OCI-LY3 (cell line): Measurements from ENCODE around the gene TPCN2.
"Not testable (repeated sequence)": the region's sequence is repeated elsewhere in the genome, so short reads cannot be mapped to it uniquely, and the experiment has no call there.

ENCODE experiments used
- H2AFZ ChIP-seq: fragments of 200-600, 300-600 bp; shearing (Covaris generic); 2 replicates; pipeline ENCODE4 v1.6.0; 2014; ENCODE audit warnings: antibody characterized with exemption, low read depth, low read length
- H3K27ac ChIP-seq: fragments of 200-600, 300-600 bp; sonication (generic); 2 replicates; pipeline ENCODE4 v1.5.1; 2014; ENCODE audit warnings: mild to moderate bottlenecking, low read length, moderate library complexity, mixed read lengths
- H3K27me3 ChIP-seq: fragments of 200-600, 300-600 bp; sonication (generic); 2 replicates; pipeline ENCODE4 v1.6.1; 2014; ENCODE audit warnings: low read depth, low read length, mixed read lengths
- H3K36me3 ChIP-seq: fragments of 200-600, 300-600 bp; sonication (generic); replicated peaks from 2 replicates; pipeline ENCODE3; 2014; ENCODE audit warnings: low read depth, low read length, mixed read lengths
- H3K4me1 ChIP-seq: fragments of 300-600, 200-600 bp; sonication (generic); 2 replicates; pipeline ENCODE4 v1.6.1; 2014; ENCODE audit warnings: low read length, mixed read lengths
- H3K4me2 ChIP-seq: fragments of 200-600, 300-600 bp; sonication (generic); 2 replicates; pipeline ENCODE4 v1.6.1; 2014; ENCODE audit warnings: low read length, mixed read lengths
- H3K4me3 ChIP-seq: fragments of 300-600, 200-600 bp; sonication (generic); 2 replicates; pipeline ENCODE4 v1.5.1; 2014; ENCODE audit warnings: antibody characterized with exemption, mild to moderate bottlenecking, low read length, moderate library complexity
- H3K79me2 ChIP-seq: fragments of 300-600, 200-600 bp; shearing (Covaris generic); 2 replicates; pipeline ENCODE4 v1.6.1; 2014; ENCODE audit warnings: mild to moderate bottlenecking, low read length, mixed read lengths
- H3K9ac ChIP-seq: fragments of 300-600, 200-600 bp; shearing (Covaris generic); 2 replicates; pipeline ENCODE4 v1.6.0; 2014; ENCODE audit warnings: mild to moderate bottlenecking, low read length, moderate library complexity
- H3K9me3 ChIP-seq: fragments of 200-600, 300-600 bp; shearing (Covaris generic); 2 replicates; pipeline ENCODE4 v1.6.1; 2014; ENCODE audit warnings: low read length, mixed read lengths; ENCODE audit not compliant: insufficient read depth
- H4K20me1 ChIP-seq: fragments of 200-600, 300-600 bp; sonication (generic); 2 replicates; pipeline ENCODE4 v1.6.1; 2016; ENCODE audit warnings: low read length, mixed read lengths; ENCODE audit not compliant: insufficient read depth
- CTCF ChIP-seq: fragments of 200-600, 300-600 bp; sonication (generic); IDR thresholded peaks from 2 replicates; pipeline ENCODE4 v1.5.1; 2014; ENCODE audit warnings: antibody characterized with exemption, low read length, low read depth
- EZH2phosphoT487 ChIP-seq: fragments of 200-600 bp; shearing (Covaris generic); IDR thresholded peaks from 2 replicates; pipeline ENCODE4 v1.6.1; 2018; ENCODE audit warnings: antibody characterized with exemption, mixed run types, low read depth

TPCN2 gene

GRCh38 chr11:69075421-69076128 is 26.8 kb downstream of the TPCN2 start:
- H3K9ac ChIP-seq, result no peak overlapping the region
- no peak overlapping the region for H2AFZ ChIP-seq
- H3K36me3 ChIP-seq, result peaks cover 8% of the 10 kb centered on the region
- no peak overlapping the region for H3K4me2 ChIP-seq
- H3K27ac ChIP-seq, result no peak overlapping the region
- H3K4me1 ChIP-seq, result no peaks in the 10 kb centered on the region
- no peaks in the 10 kb centered on the region for H3K9me3 ChIP-seq
- H3K79me2 ChIP-seq, result no peaks in the 10 kb centered on the region
- peaks cover 15% of the 10 kb centered on the region; the same call in 1 of the 2 replicates for H4K20me1 ChIP-seq
- H3K4me3 ChIP-seq, result no peak overlapping the region
- no peak for TF ChIP-seq EZH2phosphoT487
- TF ChIP-seq CTCF, result no peak
- H3K27me3 ChIP-seq, result no peaks in the 10 kb centered on the region

DNA sequence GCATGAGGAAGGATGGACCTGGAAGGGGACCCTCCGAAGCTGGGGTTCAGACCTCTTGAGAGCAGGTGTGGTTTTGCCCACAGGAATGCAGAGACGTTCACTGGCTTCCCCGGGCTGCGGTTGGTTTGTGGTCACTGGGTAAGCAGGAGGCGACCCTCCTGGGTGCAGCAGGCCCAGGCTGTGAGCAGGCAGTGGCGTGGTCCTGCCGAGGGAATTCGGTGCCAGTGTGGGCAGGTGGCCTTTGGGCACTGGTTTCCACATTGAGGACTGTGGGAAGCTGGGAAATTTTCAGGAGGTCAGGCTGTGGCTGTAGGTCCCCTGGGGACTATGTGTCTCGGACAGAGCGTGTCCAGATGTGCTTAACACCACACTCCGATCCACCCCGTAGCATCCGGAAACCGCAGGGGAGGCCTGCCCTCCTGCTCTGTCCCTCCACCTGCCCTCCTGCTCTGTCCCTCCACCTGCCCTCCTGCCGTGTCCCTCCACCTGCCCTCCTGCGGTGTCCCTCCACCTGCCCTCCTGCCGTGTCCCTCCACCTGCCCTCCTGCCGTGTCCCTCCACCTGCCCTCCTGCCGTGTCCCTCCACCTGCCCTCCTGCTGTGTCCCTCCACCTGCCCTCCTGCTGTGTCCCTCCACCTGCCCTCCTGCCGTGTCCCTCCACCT is 27.5 kb downstream of the TPCN2 start:
- no peak overlapping the region for H3K4me3 ChIP-seq
- no peaks in the 10 kb centered on the region for H3K4me1 ChIP-seq
- peaks cover 8% of the 10 kb centered on the region for H3K36me3 ChIP-seq
- no peaks in the 10 kb centered on the region for H3K9me3 ChIP-seq
- TF ChIP-seq CTCF (no peak), EZH2phosphoT487 (no peak)
- H2AFZ ChIP-seq, result no peak overlapping the region
- H3K27me3 ChIP-seq, result no peaks in the 10 kb centered on the region
- no peaks in the 10 kb centered on the region for H3K79me2 ChIP-seq
- H3K4me2 ChIP-seq, result no peak overlapping the region
- no peak overlapping the region for H3K9ac ChIP-seq
- peaks cover 15% of the 10 kb centered on the region; the same call in 1 of the 2 replicates for H4K20me1 ChIP-seq
- H3K27ac ChIP-seq, result no peak overlapping the region

- not testable (repeated sequence) for H3K9ac ChIP-seq, H3K36me3 ChIP-seq
Observed at GRCh38 chr11:69076977-69077376, 28.2 kb downstream of the TPCN2 start.

GRCh38 chr11:69078508-69078907 is 29.8 kb downstream of the TPCN2 start:
- Histone ChIP-seq H3K4me1 (no peaks in the 10 kb centered on the region), H3K27me3 (no peaks in the 10 kb centered on the region), H3K4me3 (no peak overlapping the region), H4K20me1 (peaks cover 16% of the 10 kb centered on the region; the same call in 1 of the 2 replicates), H3K9ac (no peak overlapping the region), H3K36me3 (peaks cover 10% of the 10 kb centered on the region), H2AFZ (no peak overlapping the region), H3K27ac (no peak overlapping the region), H3K4me2 (no peak overlapping the region), H3K9me3 (no peaks in the 10 kb centered on the region), H3K79me2 (no peaks in the 10 kb centered on the region)
- no peak for TF ChIP-seq EZH2phosphoT487
- TF ChIP-seq CTCF, result no peak

More at GRCh38 chr11:69076977-69077376, 28.2 kb downstream of the TPCN2 start:
- H4K20me1 ChIP-seq, result peaks cover 15% of the 10 kb centered on the region; the same call in 1 of the 2 replicates
- not testable (repeated sequence) for H2AFZ ChIP-seq, H3K27ac ChIP-seq, H3K79me2 ChIP-seq, H3K27me3 ChIP-seq, H3K4me3 ChIP-seq, H3K4me1 ChIP-seq, H3K9me3 ChIP-seq, H3K4me2 ChIP-seq
